ENCODE results near the gene ANKRD23.

DNA sequence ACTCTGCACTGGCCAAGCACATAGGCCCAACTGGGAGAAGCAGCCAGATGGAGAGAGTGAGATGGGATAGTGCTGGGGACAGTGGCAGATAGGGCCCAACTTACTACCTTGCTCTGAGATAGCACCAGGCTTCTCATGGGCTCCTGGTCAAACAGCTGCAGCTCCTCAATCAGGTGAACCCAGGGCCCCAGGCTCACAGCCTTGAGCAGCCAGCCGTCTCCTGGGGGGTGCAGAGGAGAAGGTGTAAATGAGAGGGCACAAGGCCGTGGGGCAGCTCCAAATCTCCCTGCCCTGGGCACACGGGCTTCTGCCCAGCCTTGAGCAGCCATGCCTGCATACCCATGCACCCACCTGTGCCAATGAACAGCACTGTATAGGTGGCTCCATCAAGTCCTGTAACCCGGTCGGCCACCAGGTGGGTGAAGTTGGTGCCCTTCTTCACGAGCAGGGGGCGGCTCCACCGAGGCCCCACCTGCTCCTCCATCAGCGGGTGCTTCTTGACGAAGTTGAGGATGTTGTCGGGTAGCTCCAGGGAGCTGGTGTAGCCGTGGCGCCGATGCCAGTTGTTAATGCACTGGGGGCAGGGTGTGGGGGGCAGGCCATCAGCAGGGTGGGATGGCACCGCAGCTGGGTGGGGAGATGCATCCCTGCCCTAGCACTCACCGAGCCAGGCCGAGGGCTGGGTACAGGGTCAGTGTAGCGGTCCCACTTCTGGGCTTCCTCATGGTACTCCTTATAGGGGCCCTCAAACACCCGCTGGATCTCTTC lies 19.9 kb upstream of the ANKRD23 start:
- TF ChIP-seq, protein P1, sequence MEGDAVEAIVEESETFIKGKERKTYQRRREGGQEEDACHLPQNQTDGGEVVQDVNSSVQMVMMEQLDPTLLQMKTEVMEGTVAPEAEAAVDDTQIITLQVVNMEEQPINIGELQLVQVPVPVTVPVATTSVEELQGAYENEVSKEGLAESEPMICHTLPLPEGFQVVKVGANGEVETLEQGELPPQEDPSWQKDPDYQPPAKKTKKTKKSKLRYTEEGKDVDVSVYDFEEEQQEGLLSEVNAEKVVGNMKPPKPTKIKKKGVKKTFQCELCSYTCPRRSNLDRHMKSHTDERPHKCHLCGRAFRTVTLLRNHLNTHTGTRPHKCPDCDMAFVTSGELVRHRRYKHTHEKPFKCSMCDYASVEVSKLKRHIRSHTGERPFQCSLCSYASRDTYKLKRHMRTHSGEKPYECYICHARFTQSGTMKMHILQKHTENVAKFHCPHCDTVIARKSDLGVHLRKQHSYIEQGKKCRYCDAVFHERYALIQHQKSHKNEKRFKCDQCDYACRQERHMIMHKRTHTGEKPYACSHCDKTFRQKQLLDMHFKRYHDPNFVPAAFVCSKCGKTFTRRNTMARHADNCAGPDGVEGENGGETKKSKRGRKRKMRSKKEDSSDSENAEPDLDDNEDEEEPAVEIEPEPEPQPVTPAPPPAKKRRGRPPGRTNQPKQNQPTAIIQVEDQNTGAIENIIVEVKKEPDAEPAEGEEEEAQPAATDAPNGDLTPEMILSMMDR (IDR thresholded peaks at IDR 0.05; ENCODE audit: low read length): no peak
- no peak for TF ChIP-seq EZH2 (IDR thresholded peaks at IDR 0.05; ENCODE audit: borderline replicate concordance, low read length)

Measured in OCI-LY1 (cell line).